HPDE6-E6E7 (cell line): Measurements from ENCODE around the gene DOCK1.

Experiments
- DNase-seq: peaks from one replicate; pipeline ENCODE4 v3.0.0; 2011; ENCODE audit warnings: missing footprints; ENCODE audit errors: extremely low spot score

The DOCK1 gene

GRCh38 chr10:127423218-127423915 is 518.1 kb downstream of the DOCK1 start:
- DNase-seq = no peak

GRCh38 chr10:127424594-127425264 is 519.5 kb downstream of the DOCK1 start:
- DNase-seq = no peak

GRCh38 chr10:127426746-127427145 is 521.5 kb downstream of the DOCK1 start:
- no peak for DNase-seq

- DNase-seq = no peak
Measured at GRCh38 chr10:127427926-127428325, 522.7 kb downstream of the DOCK1 start.

GRCh38 chr10:127428385-127428980 is 523.3 kb downstream of the DOCK1 start:
- DNase-seq = no peak

GRCh38 chr10:127429601-127430312 is 524.5 kb downstream of the DOCK1 start:
- no peak for DNase-seq

GRCh38 chr10:127431525-127431924 is 526.3 kb downstream of the DOCK1 start:
- no peak for DNase-seq

- DNase-seq = no peak
Measured at GRCh38 chr10:127434006-127434405, 528.8 kb downstream of the DOCK1 start.

- no peak for DNase-seq
Measured at GRCh38 chr10:127435246-127435645, 530.0 kb downstream of the DOCK1 start.

- no peak for DNase-seq
Measured at GRCh38 chr10:127440371-127440770, 535.1 kb downstream of the DOCK1 start.

GRCh38 chr10:127441350-127442219 is 536.4 kb downstream of the DOCK1 start:
- DNase-seq = peak; percentile 10

- no peak for DNase-seq
Measured at GRCh38 chr10:127442220-127442525, 536.9 kb downstream of the DOCK1 start.

- DNase-seq = no peak
Measured at GRCh38 chr10:127444155-127444554, 538.9 kb downstream of the DOCK1 start.

GRCh38 chr10:127447197-127447596 is 542.0 kb downstream of the DOCK1 start:
- DNase-seq = no peak

GRCh38 chr10:127449490-127449889 is 544.3 kb downstream of the DOCK1 start:
- DNase-seq = no peak

- DNase-seq = no peak
Measured at GRCh38 chr10:127450644-127451043, 545.4 kb downstream of the DOCK1 start.

- DNase-seq = no peak
Measured at GRCh38 chr10:127451628-127452027, 546.4 kb downstream of the DOCK1 start.

GRCh38 chr10:127452568-127452967 is 547.3 kb downstream of the DOCK1 start:
- no peak for DNase-seq

- no peak for DNase-seq
Measured at GRCh38 chr10:127453706-127454105, 548.5 kb downstream of the DOCK1 start.

GRCh38 chr10:127456122-127456521 is 550.9 kb downstream of the DOCK1 start:
- no peak for DNase-seq

- no peak for DNase-seq
Measured at GRCh38 chr10:127458016-127458810, 553.0 kb downstream of the DOCK1 start.
